Bronchial epithelial cell (primary cell): ENCODE data around the gene RHCE. TPM values are rescaled to one million over a fixed set of nuclear protein-coding genes. Genes with fewer than 3 reads are reported as not detected.
"Not testable (repeated sequence)": the region's sequence is repeated elsewhere in the genome, so short reads cannot be mapped to it uniquely, and the experiment has no call there.

Source experiments
- DNase-seq: peaks from one replicate; pipeline ENCODE4 v3.0.0-alpha.2; 2010; ENCODE audit warnings: low read depth
- FAIRE-seq: peaks from 2 replicates; lab custom pipeline; 2011; peaks lifted over from hg19 to GRCh38; lab: Jason Lieb, UNC
- H3K27me3 ChIP-seq: 2 replicates; pipeline ENCODE4 v1.5.1; 2011; ENCODE audit warnings: low read length; ENCODE audit not compliant: control insufficient read depth, insufficient read depth
- H3K36me3 ChIP-seq: 2 replicates; pipeline ENCODE4 v1.5.1; 2011; ENCODE audit warnings: low read length; ENCODE audit not compliant: control insufficient read depth, insufficient read depth
- H3K4me3 ChIP-seq: 2 replicates; pipeline ENCODE4 v1.5.1; 2011; ENCODE audit warnings: mild to moderate bottlenecking, low read depth, low read length, control low read depth
- CTCF ChIP-seq: IDR thresholded peaks from 2 replicates; pipeline ENCODE4 v1.5.1; 2011; ENCODE audit warnings: mild to moderate bottlenecking, moderate library complexity, low read length, control low read depth, inconsistent platforms; ENCODE audit not compliant: insufficient read depth, severe bottlenecking
- total RNA-seq: library from RNA; depleted of rRNA; stranded (reverse); fragments of >200 nt; gene quantifications from 2 replicates; pipeline ENCODE4 v1.2.1, GENCODE V29; 2014

Gene RHCE
- total RNA-seq, 1 donor from 2014 or later, result 3.7 TPM

GRCh38 chr1:25450891-25451290 lies 30.3 kb upstream of the RHCE start:
- Histone ChIP-seq H3K27me3 (no peaks in the 10 kb centered on the region), H3K4me3 (no peak overlapping the region), H3K36me3 (peaks cover 5% of the 10 kb centered on the region)
- FAIRE-seq, result no peak
- no peak for DNase-seq
- no peak for TF ChIP-seq CTCF

- FAIRE-seq, result no peak
Measured at GRCh38 chr1:25447547-25447946, 26.9 kb upstream of the RHCE start.

GRCh38 chr1:25445993-25446538 lies 25.4 kb upstream of the RHCE start:
- H3K27me3 ChIP-seq, result no peaks in the 10 kb centered on the region
- H3K36me3 ChIP-seq, result peaks cover 2% of the 10 kb centered on the region
- TF ChIP-seq CTCF, result no peak
- DNase-seq (no peak), FAIRE-seq (no peak)
- H3K4me3 ChIP-seq, result no peak overlapping the region

More at GRCh38 chr1:25447547-25447946, 26.9 kb upstream of the RHCE start:
- Histone ChIP-seq H3K27me3 (no peaks in the 10 kb centered on the region), H3K36me3 (peaks cover 2% of the 10 kb centered on the region), H3K4me3 (no peak overlapping the region)
- no peak for TF ChIP-seq CTCF
- no peak for DNase-seq

- not testable (repeated sequence) for DNase-seq, FAIRE-seq, H3K4me3 ChIP-seq, H3K36me3 ChIP-seq, H3K27me3 ChIP-seq
Measured at GRCh38 chr1:25444604-25445003, 24.0 kb upstream of the RHCE start.

GRCh38 chr1:25443030-25443699 lies 22.5 kb upstream of the RHCE start:
- FAIRE-seq (no peak), DNase-seq (peak; percentile 62)
- Histone ChIP-seq H3K36me3 (peaks cover 2% of the 10 kb centered on the region), H3K4me3 (no peak overlapping the region), H3K27me3 (no peaks in the 10 kb centered on the region)
- TF ChIP-seq CTCF, result no peak

GRCh38 chr1:25442178-25442577 lies 21.6 kb upstream of the RHCE start:
- no peak overlapping the region for H3K4me3 ChIP-seq
- TF ChIP-seq CTCF, result no peak
- H3K27me3 ChIP-seq, result no peaks in the 10 kb centered on the region
- DNase-seq (peak; percentile 44), FAIRE-seq (no peak)
- H3K36me3 ChIP-seq, result no peaks in the 10 kb centered on the region
